ENCODE measurements around the gene MFSD2B.
A peak's percentile ranks its signal among the peaks of the same experiment; 100 is the strongest.

Gene MFSD2B

DNA sequence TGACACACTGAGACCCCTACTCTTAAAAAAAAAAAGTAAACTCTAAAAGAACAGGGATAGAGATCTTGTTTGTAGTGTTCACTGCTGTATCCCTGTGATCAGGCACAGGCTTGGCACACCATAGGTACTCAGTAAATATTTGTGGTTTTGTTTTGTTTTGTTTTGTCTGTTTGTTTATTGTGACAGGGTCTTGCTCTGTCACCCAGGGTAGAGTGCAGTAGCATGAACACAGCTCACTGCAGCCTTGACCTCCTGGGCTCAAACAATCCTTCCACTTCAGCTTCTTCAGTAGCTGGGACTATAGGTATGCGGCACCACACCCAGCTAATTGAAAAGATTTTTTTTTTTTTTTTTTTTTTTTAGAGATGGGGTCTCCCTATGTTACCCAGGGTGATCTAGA lies 43.1 kb downstream of the MFSD2B start:
- no peak for DNase-seq

- no peak for DNase-seq
Observed at GRCh38 chr2:24054366-24055010, 44.6 kb downstream of the MFSD2B start.

DNA sequence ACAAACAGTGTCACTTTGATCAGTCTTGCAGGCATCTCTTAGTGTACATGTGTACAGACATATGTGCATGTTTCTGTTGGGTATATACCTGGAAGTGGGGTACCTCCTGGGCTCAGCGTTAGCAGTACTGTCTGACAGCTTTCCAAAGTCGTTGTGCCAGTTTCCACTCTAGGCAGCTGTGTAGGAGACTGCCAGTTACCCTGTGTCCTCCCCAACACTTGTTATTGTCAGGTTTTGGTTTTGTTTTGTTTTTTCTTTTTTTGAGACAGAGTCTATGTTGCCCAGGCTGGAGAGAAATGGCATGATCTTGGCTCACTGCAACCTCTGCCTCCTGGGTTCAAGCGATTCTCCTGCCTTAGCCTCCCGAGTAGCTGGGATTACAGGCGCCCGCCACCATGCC lies 45.9 kb downstream of the MFSD2B start:
- DNase-seq, result no peak

DNA sequence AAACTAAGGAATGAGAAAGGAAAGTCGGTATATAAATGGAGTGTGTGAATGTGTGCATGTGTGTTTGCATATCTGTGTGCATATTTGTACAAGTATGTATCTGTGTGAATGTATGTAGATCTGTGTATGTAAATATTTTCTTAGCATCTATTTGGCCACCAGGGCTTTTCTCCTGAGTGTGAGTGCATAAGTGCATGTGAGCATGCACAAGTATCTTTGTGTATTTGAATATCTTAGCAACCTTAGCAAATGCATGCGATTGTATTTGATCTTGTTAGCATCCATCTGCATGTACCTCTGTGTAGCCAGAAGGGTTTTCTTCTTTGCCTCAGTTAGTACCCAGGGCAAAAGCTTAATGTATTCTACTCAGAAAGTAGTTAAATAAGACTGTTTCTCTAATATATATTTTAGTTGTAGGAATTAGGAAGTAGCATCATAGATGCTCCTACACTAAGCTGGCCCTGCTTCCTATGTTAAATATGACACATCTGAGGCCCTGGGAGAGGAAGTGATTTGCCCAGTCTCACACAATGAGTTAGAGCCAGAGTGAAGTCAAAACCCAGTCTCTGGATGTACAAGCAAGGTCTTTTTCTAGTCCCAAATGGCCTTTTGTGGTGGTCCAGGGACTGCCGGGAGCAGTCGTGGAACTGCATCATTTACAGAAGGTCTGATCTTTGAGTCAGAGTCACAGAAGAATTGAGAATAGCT lies 48.8 kb downstream of the MFSD2B start:
- DNase-seq, result peak; percentile 14

GRCh38 chr2:24065341-24065740 lies 55.5 kb downstream of the MFSD2B start:
- DNase-seq, result peak; percentile 13

DNA sequence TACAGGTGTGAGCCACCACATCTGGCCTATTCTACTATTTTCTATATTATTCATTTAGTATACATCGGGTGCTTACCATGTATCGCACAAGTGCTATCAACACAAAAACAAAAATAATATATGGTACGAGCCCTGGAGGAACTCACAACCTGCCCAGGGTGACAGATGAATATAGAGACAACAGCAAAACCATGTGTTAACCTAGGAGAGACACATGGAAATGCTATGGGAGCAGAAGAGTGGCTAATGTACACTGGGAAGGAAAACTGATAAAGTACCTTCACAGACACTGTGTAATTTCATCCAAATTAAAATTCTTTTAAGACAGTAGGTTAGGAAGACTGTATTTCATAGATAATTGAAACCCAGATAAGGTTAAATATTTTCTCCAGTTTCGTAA lies 62.4 kb downstream of the MFSD2B start:
- no peak for DNase-seq

DNA sequence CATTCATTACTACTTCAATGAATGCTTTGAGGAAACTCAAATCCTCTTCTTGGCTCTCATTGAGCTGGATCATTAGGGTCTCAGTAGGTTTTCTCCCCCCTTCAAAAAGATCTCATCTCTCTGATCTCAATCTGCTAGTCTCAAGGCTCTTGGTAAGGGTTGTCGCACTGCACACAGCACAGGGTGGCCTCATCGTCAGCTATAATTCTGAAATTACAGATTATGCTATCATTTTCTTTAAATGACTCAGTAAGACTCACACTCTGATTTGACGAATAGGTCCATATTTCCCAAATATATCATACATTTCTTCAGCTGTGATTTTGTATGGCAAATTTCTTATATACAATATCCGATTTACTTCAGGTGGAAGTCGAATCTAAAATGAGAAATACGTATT lies 63.9 kb downstream of the MFSD2B start:
- DNase-seq, result peak; percentile 58

DNA sequence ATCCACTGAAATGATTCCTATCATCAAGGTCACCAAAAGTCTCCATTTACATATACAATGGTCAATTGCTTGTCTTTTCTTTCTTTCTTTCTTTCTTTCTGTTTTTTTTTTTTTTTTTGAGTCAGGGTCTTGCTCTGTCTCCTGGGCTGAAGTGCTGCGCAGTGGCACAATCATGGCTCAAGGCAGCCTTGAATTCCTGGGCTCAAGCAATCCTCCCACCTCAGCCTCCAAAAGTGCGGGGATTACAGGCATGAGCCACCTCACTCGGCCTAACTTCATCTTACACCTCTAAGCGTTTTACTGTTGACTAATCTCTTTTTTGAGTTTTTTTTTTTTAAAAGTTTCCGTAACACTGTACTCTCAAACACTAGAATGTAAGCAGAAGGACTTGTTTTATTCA lies 65.4 kb downstream of the MFSD2B start:
- no peak for DNase-seq
